Brain microvascular endothelial cell (primary cell): Measurements from ENCODE around the gene ACER1.

ENCODE experiments used
- DNase-seq: peaks from one replicate; pipeline ENCODE4 v3.0.0-alpha.2; 2020
- H3K27ac ChIP-seq: fragments of 250-450 bp; sonication (Bioruptor Pico); 2 replicates; pipeline ENCODE4 v1.5.1; 2020; ENCODE audit warnings: mild to moderate bottlenecking, moderate library complexity
- H3K27me3 ChIP-seq: fragments of 250-450 bp; sonication (Bioruptor Pico); replicated peaks from 2 replicates; pipeline ENCODE4 v1.5.1; 2020; ENCODE audit warnings: mild to moderate bottlenecking
- H3K36me3 ChIP-seq: fragments of 250-450 bp; sonication (Bioruptor Pico); replicated peaks from 2 replicates; pipeline ENCODE4 v1.5.1; 2020; ENCODE audit warnings: mild to moderate bottlenecking
- H3K4me3 ChIP-seq: 2 replicates; pipeline ENCODE4 v1.5.1; 2011; ENCODE audit warnings: low read depth, mild to moderate bottlenecking, control low read depth, low read length, moderate library complexity
- in situ Hi-C: cut with HindIII; loops from 2 replicates; pipeline ENCODE4 v1.10.0; 2017; ENCODE audit warnings: low sequenced_read_pairs, low pct_ligation_motif_present
- TF ChIP-seq, protein P1 (sequence below): IDR thresholded peaks from 2 replicates; pipeline ENCODE4 v1.5.1; 2011; ENCODE audit warnings: low read depth, mild to moderate bottlenecking, moderate library complexity, low read length, control low read depth, inconsistent platforms; ENCODE audit errors: missing control alignments

The ACER1 gene

DNA sequence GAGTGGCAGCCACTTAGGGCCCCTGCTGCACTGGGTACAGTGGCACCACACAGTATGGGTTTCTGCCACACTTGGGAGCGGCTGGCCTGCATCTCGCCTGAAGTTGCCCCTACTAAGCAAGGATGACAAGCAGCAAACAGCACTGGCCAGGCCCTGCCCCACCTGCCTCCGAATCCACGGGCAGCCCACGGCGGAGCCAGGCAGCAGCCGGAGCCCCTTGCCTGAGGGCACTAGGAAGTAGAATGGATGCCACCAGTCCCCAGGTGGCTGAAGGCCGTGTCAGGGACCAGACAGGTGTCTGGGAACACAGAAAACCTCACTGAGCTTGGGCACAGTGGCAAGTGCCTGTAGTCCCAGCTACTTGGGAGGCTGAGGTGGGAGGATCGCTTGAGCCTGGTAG is 73.0 kb downstream of the ACER1 start:
- no peak overlapping the region for H3K4me3 ChIP-seq
- H3K27ac ChIP-seq = no peak overlapping the region
- DNase-seq = no peak
- peaks cover 29% of the 10 kb centered on the region for H3K36me3 ChIP-seq
- TF ChIP-seq, protein P1, sequence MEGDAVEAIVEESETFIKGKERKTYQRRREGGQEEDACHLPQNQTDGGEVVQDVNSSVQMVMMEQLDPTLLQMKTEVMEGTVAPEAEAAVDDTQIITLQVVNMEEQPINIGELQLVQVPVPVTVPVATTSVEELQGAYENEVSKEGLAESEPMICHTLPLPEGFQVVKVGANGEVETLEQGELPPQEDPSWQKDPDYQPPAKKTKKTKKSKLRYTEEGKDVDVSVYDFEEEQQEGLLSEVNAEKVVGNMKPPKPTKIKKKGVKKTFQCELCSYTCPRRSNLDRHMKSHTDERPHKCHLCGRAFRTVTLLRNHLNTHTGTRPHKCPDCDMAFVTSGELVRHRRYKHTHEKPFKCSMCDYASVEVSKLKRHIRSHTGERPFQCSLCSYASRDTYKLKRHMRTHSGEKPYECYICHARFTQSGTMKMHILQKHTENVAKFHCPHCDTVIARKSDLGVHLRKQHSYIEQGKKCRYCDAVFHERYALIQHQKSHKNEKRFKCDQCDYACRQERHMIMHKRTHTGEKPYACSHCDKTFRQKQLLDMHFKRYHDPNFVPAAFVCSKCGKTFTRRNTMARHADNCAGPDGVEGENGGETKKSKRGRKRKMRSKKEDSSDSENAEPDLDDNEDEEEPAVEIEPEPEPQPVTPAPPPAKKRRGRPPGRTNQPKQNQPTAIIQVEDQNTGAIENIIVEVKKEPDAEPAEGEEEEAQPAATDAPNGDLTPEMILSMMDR = no peak
- no peaks in the 10 kb centered on the region for H3K27me3 ChIP-seq
- in situ Hi-C loops = no loop called here

DNA sequence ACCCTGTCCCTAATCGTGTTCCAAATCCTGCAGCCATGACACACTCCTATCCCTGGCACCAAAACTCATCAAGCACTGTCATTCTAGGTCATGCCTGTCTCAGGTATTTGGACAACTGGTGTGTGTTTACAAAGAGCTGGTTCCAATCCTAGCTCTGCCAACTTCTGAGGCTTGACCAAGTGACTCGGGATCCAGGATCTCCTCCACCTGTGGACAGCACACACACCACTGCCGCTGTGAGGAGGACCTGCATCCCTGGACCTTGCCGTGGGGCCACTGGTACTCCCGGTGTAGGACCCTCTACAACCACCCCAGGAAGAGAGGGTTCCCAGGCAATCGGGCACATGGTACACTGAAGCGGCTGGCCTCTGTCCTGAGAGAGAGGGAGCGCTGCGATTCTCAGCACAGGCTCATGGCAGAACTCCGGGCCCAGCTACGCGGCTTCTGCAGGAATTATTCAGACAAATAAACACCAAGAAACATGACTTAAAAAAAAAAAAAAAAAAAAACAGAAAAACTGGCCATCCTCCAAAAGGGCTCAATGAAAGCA is 74.0 kb downstream of the ACER1 start:
- TF ChIP-seq, protein P1 = no peak
- no peak for DNase-seq

DNA sequence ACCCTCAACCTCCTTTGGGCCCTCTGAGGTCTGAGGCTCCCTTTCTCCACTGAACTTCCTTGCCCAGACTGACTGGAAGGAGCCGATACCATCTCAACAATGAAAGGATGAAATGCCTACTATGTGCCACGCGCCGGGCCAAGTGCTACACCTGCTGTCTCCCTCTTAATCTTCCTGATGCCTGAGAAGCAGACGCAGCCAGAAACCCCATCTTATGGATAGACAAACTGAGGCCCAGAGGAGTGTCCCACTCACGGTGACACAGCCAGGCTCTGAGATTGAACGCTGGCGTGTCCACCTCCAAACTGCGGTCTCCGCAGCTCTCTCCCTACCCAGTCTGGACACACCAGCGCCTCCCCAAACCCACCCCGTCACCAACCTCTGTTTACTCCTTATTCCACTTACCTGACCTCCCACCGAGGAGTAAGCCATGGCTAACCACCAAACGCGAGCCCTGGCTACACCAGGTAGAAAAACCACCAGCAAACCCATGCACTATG is 74.5 kb downstream of the ACER1 start:
- H3K4me3 ChIP-seq = no peak overlapping the region
- peaks cover 29% of the 10 kb centered on the region for H3K36me3 ChIP-seq
- TF ChIP-seq, protein P1 = no peak
- no peak overlapping the region for H3K27ac ChIP-seq
- H3K27me3 ChIP-seq = no peaks in the 10 kb centered on the region
- in situ Hi-C loops = no loop called here
- no peak for DNase-seq

More for the DNA sequence above, 74.0 kb downstream of the ACER1 start:
- in situ Hi-C loops = no loop called here
- no peak overlapping the region for H3K27ac ChIP-seq
- peaks cover 29% of the 10 kb centered on the region for H3K36me3 ChIP-seq
- no peak overlapping the region for H3K4me3 ChIP-seq
- H3K27me3 ChIP-seq = no peaks in the 10 kb centered on the region
